Endodermal cell (in vitro differentiated cells): Measurements from ENCODE around the gene DCTN3. TPM values are rescaled to one million over a fixed set of nuclear protein-coding genes. Genes with fewer than 3 reads are reported as not detected.
A peak's percentile ranks its signal among the peaks of the same experiment; 100 is the strongest.

Experiments
- DNase-seq: peaks from one replicate; pipeline ENCODE4 v3.0.0-alpha.2; 2017
- H3K27ac ChIP-seq: 2 replicates; pipeline ENCODE4 v1.5.1; 2013; ENCODE audit warnings: mild to moderate bottlenecking, low read depth, low read length, moderate library complexity
- H3K27me3 ChIP-seq: 2 replicates; pipeline ENCODE4 v1.6.1; 2013; ENCODE audit warnings: mild to moderate bottlenecking, low read length, moderate library complexity; ENCODE audit not compliant: insufficient read depth, control insufficient read depth, poor library complexity, severe bottlenecking
- H3K36me3 ChIP-seq: 2 replicates; pipeline ENCODE4 v1.7.0; 2013; ENCODE audit warnings: mild to moderate bottlenecking, low read length, moderate library complexity; ENCODE audit not compliant: control insufficient read depth, insufficient read depth
- H3K4me1 ChIP-seq: one replicate; pipeline ENCODE4 v1.7.0; 2013; ENCODE audit warnings: low read length; ENCODE audit not compliant: control insufficient read depth, insufficient read depth
- H3K4me3 ChIP-seq: 2 replicates; pipeline ENCODE4 v1.5.1; 2013; ENCODE audit warnings: mild to moderate bottlenecking, low read length, moderate library complexity
- H3K9ac ChIP-seq: 2 replicates; pipeline ENCODE4 v1.6.1; 2013; ENCODE audit warnings: mild to moderate bottlenecking, low read length, moderate library complexity; ENCODE audit not compliant: poor library complexity, severe bottlenecking; ENCODE audit errors: extremely low read depth
- H3K9me3 ChIP-seq: 2 replicates; pipeline ENCODE4 v1.6.1; 2013; ENCODE audit warnings: mild to moderate bottlenecking, low read length, moderate library complexity; ENCODE audit not compliant: control insufficient read depth
- H3K27ac Mint-ChIP-seq: 2 replicates; pipeline ENCODE4 v1.8.0; 2020; ENCODE audit warnings: mixed read lengths
- H3K27me3 Mint-ChIP-seq: 2 replicates; pipeline ENCODE4 v1.8.0; 2021; ENCODE audit warnings: mild to moderate bottlenecking, mixed read lengths; ENCODE audit not compliant: insufficient read depth
- H3K36me3 Mint-ChIP-seq: 2 replicates; pipeline ENCODE4 v1.8.0; 2020; ENCODE audit warnings: low read depth, mixed read lengths
- H3K4me1 Mint-ChIP-seq: 2 replicates; pipeline ENCODE4 v1.8.0; 2020; ENCODE audit warnings: mixed read lengths
- H3K4me3 Mint-ChIP-seq: 2 replicates; pipeline ENCODE4 v1.8.0; 2020; ENCODE audit warnings: mild to moderate bottlenecking, moderate library complexity, mixed read lengths
- H3K9me3 Mint-ChIP-seq: 2 replicates; pipeline ENCODE4 v1.8.0; 2020; ENCODE audit warnings: mild to moderate bottlenecking, mixed read lengths
- WGBS, 2 experiments: methylation state at CpG; one replicate each; pipeline versions ENCODE4 v1.1.5 to v1.1.7; 2013; ENCODE audit warnings: missing lambda C conversion rate in 2 of 2, mixed read lengths in 1 of 2; ENCODE audit not compliant: insufficient coverage in 1 of 2, insufficient read length in 1 of 2; 5-methylcytosine and 5-hydroxymethylcytosine counted together
- total RNA-seq, 2 donors: library from RNA; stranded (reverse); fragmentation: NEBNext Ultra II Directional in 1 of 2; extraction: Animal tissue kit (Norgen Biotek cat#: 25700) in 1 of 2; gene quantifications; 2 replicates in 1 of 2; 3 replicates in 1 of 2; pipeline ENCODE4 v1.2.1, GENCODE V29; 2021
- TF ChIP-seq, protein P1 (sequence below): fragments of 200-600 bp; sonication (generic); conservative IDR thresholded peaks from 2 replicates; pipeline ENCODE4 v1.5.0; 2021; ENCODE audit warnings: antibody characterized with exemption, mild to moderate bottlenecking

DCTN3 gene
- total RNA-seq, 2 donors from 2014 or later: 51.9 to 53.6 TPM

DNA sequence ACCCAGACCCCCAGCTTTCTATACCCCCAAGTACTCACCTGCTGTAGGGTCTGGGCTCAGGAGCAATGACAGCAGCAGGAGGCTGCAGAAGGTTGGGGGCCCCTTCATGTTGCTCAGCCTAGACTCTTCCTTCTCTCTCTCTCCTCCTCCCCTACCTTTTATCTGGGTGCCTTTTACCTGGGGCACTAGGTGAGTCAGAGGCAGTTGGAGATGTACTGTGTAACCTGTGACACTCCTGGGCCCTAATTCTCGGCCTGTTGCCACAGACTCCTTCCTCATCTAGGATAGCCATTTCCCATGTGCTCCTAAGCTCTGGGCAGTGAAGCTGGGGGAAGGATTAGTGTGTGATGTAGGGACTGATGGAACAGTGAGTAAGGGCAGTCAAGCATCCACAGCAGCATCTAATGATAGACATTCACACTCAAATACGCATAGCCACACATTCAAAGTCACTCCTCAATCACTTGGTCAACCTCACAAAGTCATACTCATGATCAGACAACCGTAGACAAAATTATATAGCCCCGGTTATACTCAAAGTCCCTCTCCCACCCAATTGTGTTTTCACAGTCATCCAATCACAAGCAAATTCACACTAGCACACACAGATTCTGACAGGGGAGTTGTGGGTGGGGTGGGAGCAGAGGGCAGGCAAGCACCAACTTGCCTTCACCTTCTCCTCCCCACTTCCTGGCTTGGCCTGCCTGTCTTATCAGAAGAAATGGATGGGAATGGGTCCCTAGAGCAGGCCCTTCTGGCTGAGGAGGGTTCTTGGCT lies 42.4 kb upstream of the DCTN3 start, which contains the start of gene CCL27:
Gene CCL27 (minus strand): TSS at position 132 of the 777 bp plus-strand sequence. CDS start 24 bp downstream, at position 108.
- Mint-ChIP-seq H3K9me3 (no peaks in the 10 kb centered on the region), H3K4me3 (no peak within 1 kb of the TSS), H3K36me3 (no peaks in the 10 kb centered on the region), H3K4me1 (peaks cover 15% of the 10 kb centered on the region), H3K27me3 (peaks cover 6% of the 10 kb centered on the region), H3K27ac (no peak within 1 kb of the TSS)
- no peak within 1 kb of the TSS for H3K9ac ChIP-seq
- 95% methylated on average over 4 of the region's 4 CpGs; no CpG with 5 or more reads in 1 of the 2 experiments for WGBS, 2 experiments
- H3K9me3 ChIP-seq: no peaks in the 10 kb centered on the region
- no peak within 1 kb of the TSS for H3K27ac ChIP-seq
- H3K36me3 ChIP-seq: no peaks in the 10 kb centered on the region
- H3K4me1 ChIP-seq: peaks cover 11% of the 10 kb centered on the region
- no peak within 1 kb of the TSS for H3K4me3 ChIP-seq
- H3K27me3 ChIP-seq: no peaks in the 10 kb centered on the region
- TF ChIP-seq, protein P1, sequence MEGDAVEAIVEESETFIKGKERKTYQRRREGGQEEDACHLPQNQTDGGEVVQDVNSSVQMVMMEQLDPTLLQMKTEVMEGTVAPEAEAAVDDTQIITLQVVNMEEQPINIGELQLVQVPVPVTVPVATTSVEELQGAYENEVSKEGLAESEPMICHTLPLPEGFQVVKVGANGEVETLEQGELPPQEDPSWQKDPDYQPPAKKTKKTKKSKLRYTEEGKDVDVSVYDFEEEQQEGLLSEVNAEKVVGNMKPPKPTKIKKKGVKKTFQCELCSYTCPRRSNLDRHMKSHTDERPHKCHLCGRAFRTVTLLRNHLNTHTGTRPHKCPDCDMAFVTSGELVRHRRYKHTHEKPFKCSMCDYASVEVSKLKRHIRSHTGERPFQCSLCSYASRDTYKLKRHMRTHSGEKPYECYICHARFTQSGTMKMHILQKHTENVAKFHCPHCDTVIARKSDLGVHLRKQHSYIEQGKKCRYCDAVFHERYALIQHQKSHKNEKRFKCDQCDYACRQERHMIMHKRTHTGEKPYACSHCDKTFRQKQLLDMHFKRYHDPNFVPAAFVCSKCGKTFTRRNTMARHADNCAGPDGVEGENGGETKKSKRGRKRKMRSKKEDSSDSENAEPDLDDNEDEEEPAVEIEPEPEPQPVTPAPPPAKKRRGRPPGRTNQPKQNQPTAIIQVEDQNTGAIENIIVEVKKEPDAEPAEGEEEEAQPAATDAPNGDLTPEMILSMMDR: no peak
- DNase-seq: no peak

DNA sequence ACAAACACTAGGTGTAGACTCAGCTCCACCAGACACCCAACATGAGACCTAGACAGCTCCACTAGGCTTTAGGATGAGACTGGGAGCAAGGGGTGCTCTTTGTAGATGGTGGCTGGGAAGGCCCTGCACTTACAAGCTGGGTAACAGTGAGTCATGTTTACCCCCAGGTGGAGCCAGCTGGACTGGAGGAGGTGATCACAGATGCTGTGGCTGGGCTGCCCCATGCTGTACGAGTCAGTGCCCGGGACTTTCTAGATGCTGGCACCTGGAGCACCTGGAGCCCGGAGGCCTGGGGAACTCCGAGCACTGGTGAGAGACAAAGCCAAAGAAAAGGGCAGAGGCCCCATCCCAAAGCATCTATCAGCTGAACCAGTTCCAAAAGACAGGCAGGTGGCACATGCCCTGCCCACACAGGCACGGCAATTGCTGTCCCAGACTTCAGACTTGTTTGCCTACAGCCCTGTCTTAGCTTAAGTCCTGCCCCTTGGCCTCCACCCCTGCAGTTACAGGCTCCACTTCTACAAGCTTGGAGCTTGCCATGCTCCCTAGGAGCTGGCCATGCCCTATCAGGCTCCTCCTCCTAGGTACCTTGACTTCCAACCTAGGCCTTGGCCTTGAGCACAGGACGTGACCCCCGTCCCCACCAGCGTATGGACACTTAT lies 39.4 kb upstream of the DCTN3 start:
- Histone ChIP-seq H3K4me1 (peaks cover 4% of the 10 kb centered on the region), H3K4me3 (no peak overlapping the region), H3K27me3 (no peaks in the 10 kb centered on the region), H3K36me3 (no peaks in the 10 kb centered on the region), H3K9me3 (no peaks in the 10 kb centered on the region), H3K9ac (no peak overlapping the region), H3K27ac (no peak overlapping the region)
- H3K27ac Mint-ChIP-seq: no peak overlapping the region
- H3K9me3 Mint-ChIP-seq: no peaks in the 10 kb centered on the region
- H3K36me3 Mint-ChIP-seq: no peaks in the 10 kb centered on the region
- no peak for DNase-seq
- WGBS, 2 experiments: 92 to 93% methylated on average over 7 to 8 of the region's 8 CpGs
- peaks cover 9% of the 10 kb centered on the region for H3K27me3 Mint-ChIP-seq
- H3K4me3 Mint-ChIP-seq: no peak overlapping the region
- peaks cover 22% of the 10 kb centered on the region for H3K4me1 Mint-ChIP-seq
- TF ChIP-seq, protein P1: peak; percentile 30

DNA sequence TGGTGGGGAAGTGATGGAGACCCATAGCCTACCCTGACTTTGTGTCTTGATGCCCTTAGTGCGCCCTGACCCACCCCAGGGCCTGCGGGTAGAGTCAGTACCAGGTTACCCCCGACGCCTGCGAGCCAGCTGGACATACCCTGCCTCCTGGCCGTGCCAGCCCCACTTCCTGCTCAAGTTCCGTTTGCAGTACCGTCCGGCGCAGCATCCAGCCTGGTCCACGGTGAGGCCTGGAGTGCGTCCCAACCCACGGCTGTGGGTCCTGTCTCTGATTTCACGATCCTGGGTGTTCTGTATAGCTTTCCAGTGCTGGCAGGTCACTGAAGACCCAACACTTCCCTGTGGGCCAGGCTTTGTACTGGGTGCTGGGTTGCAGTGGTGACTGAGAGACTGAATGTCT lies 38.2 kb upstream of the DCTN3 start:
- H3K4me3 Mint-ChIP-seq: no peak overlapping the region
- 87 to 93% methylated on average over 14 of the region's 14 CpGs for WGBS, 2 experiments
- Histone ChIP-seq H3K9me3 (no peaks in the 10 kb centered on the region), H3K36me3 (no peaks in the 10 kb centered on the region), H3K4me3 (no peak overlapping the region), H3K27me3 (no peaks in the 10 kb centered on the region), H3K9ac (no peak overlapping the region), H3K4me1 (peaks cover 4% of the 10 kb centered on the region), H3K27ac (no peak overlapping the region)
- peaks cover 25% of the 10 kb centered on the region for H3K4me1 Mint-ChIP-seq
- no peak overlapping the region for H3K27ac Mint-ChIP-seq
- H3K36me3 Mint-ChIP-seq: no peaks in the 10 kb centered on the region
- DNase-seq: no peak
- H3K9me3 Mint-ChIP-seq: no peaks in the 10 kb centered on the region
- TF ChIP-seq, protein P1: no peak
- H3K27me3 Mint-ChIP-seq: peaks cover 9% of the 10 kb centered on the region
